HEK293 (cell line): ENCODE results near the gene NAGPA.

Experiments
- BCL11A ChIP-seq: fragments of 450-650 bp; formaldehyde crosslinking; IDR thresholded peaks from 2 replicates; pipeline ENCODE4 v1.5.1; 2016; ENCODE audit warnings: low read depth, missing biosample characterization, missing genetic modification characterization
- KLF8 ChIP-seq: fragments of 450-650 bp; formaldehyde crosslinking; IDR thresholded peaks from 2 replicates; pipeline ENCODE4 v1.5.1; 2016; ENCODE audit warnings: missing biosample characterization, missing genetic modification characterization
- KLF9 ChIP-seq: fragments of 450-650 bp; formaldehyde crosslinking; IDR thresholded peaks from 2 replicates; pipeline ENCODE4 v1.5.1; 2016; ENCODE audit warnings: missing biosample characterization, missing genetic modification characterization, low read depth
- MZF1 ChIP-seq: fragments of 450-650 bp; formaldehyde crosslinking; IDR thresholded peaks from 2 replicates; pipeline ENCODE4 v1.5.1; 2017; ENCODE audit warnings: missing biosample characterization, missing genetic modification characterization, borderline replicate concordance
- REPIN1 ChIP-seq: fragments of 450-650 bp; formaldehyde crosslinking; IDR thresholded peaks from 2 replicates; pipeline ENCODE4 v1.5.1; 2017; ENCODE audit warnings: missing biosample characterization, missing genetic modification characterization, low read depth
- YY1 ChIP-seq: fragments of 450-650 bp; formaldehyde crosslinking; IDR thresholded peaks from 2 replicates; pipeline ENCODE4 v1.5.1; 2018; ENCODE audit warnings: missing biosample characterization, missing genetic modification characterization
- ZNF112 ChIP-seq: fragments of 450-650 bp; formaldehyde crosslinking; IDR thresholded peaks from 2 replicates; pipeline ENCODE4 v1.5.0; 2017; ENCODE audit warnings: missing biosample characterization, missing genetic modification characterization
- ZNF132 ChIP-seq: fragments of 450-650 bp; formaldehyde crosslinking; IDR thresholded peaks from 2 replicates; pipeline ENCODE4 v1.5.1; 2017; ENCODE audit warnings: missing biosample characterization, missing genetic modification characterization, borderline replicate concordance
- ZNF140 ChIP-seq: fragments of 450-650 bp; formaldehyde crosslinking; IDR thresholded peaks from 2 replicates; pipeline ENCODE4 v1.5.1; 2016; ENCODE audit warnings: missing biosample characterization, missing genetic modification characterization
- ZNF157 ChIP-seq: fragments of 450-650 bp; formaldehyde crosslinking; IDR thresholded peaks from 2 replicates; pipeline ENCODE4 v1.5.1; 2016; ENCODE audit warnings: missing biosample characterization, missing genetic modification characterization
- ZNF174 ChIP-seq: fragments of 450-650 bp; formaldehyde crosslinking; IDR thresholded peaks from 2 replicates; pipeline ENCODE4 v1.5.0; 2017; ENCODE audit warnings: missing biosample characterization, mild to moderate bottlenecking, missing genetic modification characterization
- ZNF221 ChIP-seq: fragments of 450-650 bp; formaldehyde crosslinking; IDR thresholded peaks from 2 replicates; pipeline ENCODE4 v1.5.1; 2017; ENCODE audit warnings: missing biosample characterization, missing genetic modification characterization, borderline replicate concordance
- ZNF239 ChIP-seq: fragments of 450-650 bp; formaldehyde crosslinking; IDR thresholded peaks from 2 replicates; pipeline ENCODE4 v1.5.1; 2016; ENCODE audit warnings: missing biosample characterization, missing genetic modification characterization
- ZNF311 ChIP-seq: fragments of 450-650 bp; formaldehyde crosslinking; IDR thresholded peaks from 2 replicates; pipeline ENCODE4 v1.5.1; 2017; ENCODE audit warnings: missing biosample characterization, missing genetic modification characterization, borderline replicate concordance
- ZNF37A ChIP-seq: fragments of 450-650 bp; IDR thresholded peaks from 2 replicates; pipeline ENCODE4 v1.5.1; 2018; ENCODE audit warnings: missing biosample characterization, missing genetic modification characterization
- ZNF48 ChIP-seq: fragments of 450-650 bp; formaldehyde crosslinking; IDR thresholded peaks from 2 replicates; pipeline ENCODE4 v1.5.1; 2016; ENCODE audit warnings: missing biosample characterization, missing genetic modification characterization
- ZNF530 ChIP-seq: fragments of 450-650 bp; formaldehyde crosslinking; IDR thresholded peaks from 2 replicates; pipeline ENCODE4 v1.5.1; 2016; ENCODE audit warnings: low read depth, missing biosample characterization, missing genetic modification characterization
- ZNF561 ChIP-seq: fragments of 450-650 bp; IDR thresholded peaks from 2 replicates; pipeline ENCODE4 v1.5.1; 2018; ENCODE audit warnings: missing biosample characterization, missing genetic modification characterization, borderline replicate concordance
- ZNF629 ChIP-seq: fragments of 450-650 bp; formaldehyde crosslinking; IDR thresholded peaks from 2 replicates; pipeline ENCODE4 v1.5.1; 2017; ENCODE audit warnings: missing biosample characterization, missing genetic modification characterization
- ZNF76 ChIP-seq: fragments of 450-650 bp; formaldehyde crosslinking; IDR thresholded peaks from 2 replicates; pipeline ENCODE4; 2016; ENCODE audit warnings: low read depth, missing biosample characterization, missing genetic modification characterization, borderline replicate concordance
- ZNF785 ChIP-seq: fragments of 450-650 bp; formaldehyde crosslinking; IDR thresholded peaks from 2 replicates; pipeline ENCODE4 v1.5.1; 2016; ENCODE audit warnings: missing biosample characterization, missing genetic modification characterization
- TF ChIP-seq, protein P1 (sequence below): fragments of 450-650 bp; IDR thresholded peaks from 2 replicates; pipeline ENCODE4 v1.5.1; 2018; ENCODE audit warnings: missing biosample characterization, mild to moderate bottlenecking, missing genetic modification characterization
- TF ChIP-seq, protein P2 (sequence below): fragments of 450-650 bp; formaldehyde crosslinking; IDR thresholded peaks from 2 replicates; pipeline ENCODE4 v1.5.1; 2017; ENCODE audit warnings: missing biosample characterization, missing genetic modification characterization
- TF ChIP-seq, protein P3 (sequence below): fragments of 450-650 bp; formaldehyde crosslinking; IDR thresholded peaks from 2 replicates; pipeline ENCODE4 v1.5.1; 2016; ENCODE audit warnings: missing biosample characterization, missing genetic modification characterization, low read depth
- TF ChIP-seq, protein P4 (sequence below): fragments of 450-650 bp; formaldehyde crosslinking; IDR thresholded peaks from 2 replicates; pipeline ENCODE4 v1.5.1; 2016; ENCODE audit warnings: missing biosample characterization, missing genetic modification characterization, low read depth
- TF ChIP-seq, protein P5 (sequence below): fragments of 450-650 bp; formaldehyde crosslinking; IDR thresholded peaks from 2 replicates; pipeline ENCODE4 v1.5.1; 2017; ENCODE audit warnings: missing biosample characterization, missing genetic modification characterization
- TF ChIP-seq, protein P6 (sequence below): fragments of 450-650 bp; formaldehyde crosslinking; optimal IDR thresholded peaks from 2 replicates; pipeline ENCODE3; 2016; ENCODE audit warnings: missing biosample characterization, mild to moderate bottlenecking, missing genetic modification characterization
- TF ChIP-seq, protein P7 (sequence below): fragments of 450-650 bp; formaldehyde crosslinking; IDR thresholded peaks from 2 replicates; pipeline ENCODE4 v1.5.1; 2016; ENCODE audit warnings: missing biosample characterization, missing genetic modification characterization

Gene NAGPA

DNA sequence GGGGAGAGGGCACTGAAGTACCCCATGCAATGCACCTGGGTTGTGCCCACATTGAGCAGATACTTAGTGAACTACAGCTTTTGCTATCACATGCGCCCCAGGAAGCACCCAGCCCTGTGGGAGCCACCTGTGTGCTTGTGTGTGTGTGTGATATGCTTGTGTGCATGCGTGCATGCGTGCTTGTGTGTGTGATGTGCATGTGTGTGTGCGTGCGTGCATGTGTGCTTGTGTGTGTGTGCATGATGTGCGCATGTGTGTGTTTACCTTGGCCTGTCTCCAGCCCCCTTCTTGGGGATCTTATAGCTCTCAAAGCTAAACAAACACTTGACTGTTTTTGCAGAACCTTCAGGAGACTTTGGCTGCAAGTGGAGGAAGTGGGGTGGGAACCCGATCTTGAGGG, 31.2 kb upstream of the NAGPA start (continued):
- TF ChIP-seq, protein P1, sequence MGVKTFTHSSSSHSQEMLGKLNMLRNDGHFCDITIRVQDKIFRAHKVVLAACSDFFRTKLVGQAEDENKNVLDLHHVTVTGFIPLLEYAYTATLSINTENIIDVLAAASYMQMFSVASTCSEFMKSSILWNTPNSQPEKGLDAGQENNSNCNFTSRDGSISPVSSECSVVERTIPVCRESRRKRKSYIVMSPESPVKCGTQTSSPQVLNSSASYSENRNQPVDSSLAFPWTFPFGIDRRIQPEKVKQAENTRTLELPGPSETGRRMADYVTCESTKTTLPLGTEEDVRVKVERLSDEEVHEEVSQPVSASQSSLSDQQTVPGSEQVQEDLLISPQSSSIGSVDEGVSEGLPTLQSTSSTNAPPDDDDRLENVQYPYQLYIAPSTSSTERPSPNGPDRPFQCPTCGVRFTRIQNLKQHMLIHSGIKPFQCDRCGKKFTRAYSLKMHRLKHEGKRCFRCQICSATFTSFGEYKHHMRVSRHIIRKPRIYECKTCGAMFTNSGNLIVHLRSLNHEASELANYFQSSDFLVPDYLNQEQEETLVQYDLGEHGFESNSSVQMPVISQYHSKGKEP: peak; percentile 58; the same call in 1 of the 2 replicates
- TF ChIP-seq ZNF239 (tag by site-specific recombination) (no peak), ZNF76 (no peak), ZNF311 (tag by site-specific recombination) (no peak), ZNF140 (tag by site-specific recombination) (no peak), ZNF629 (tag by site-specific recombination) (no peak), BCL11A (tag by site-specific recombination) (no peak), ZNF157 (no peak), REPIN1 (tag by site-specific recombination) (no peak), ZNF561 (tag by site-specific recombination) (no peak), ZNF221 (no peak), ZNF48 (tag by site-specific recombination) (no peak), ZNF112 (tag by site-specific recombination) (no peak), ZNF530 (tag by site-specific recombination) (no peak), MZF1 (tag by site-specific recombination) (peak; percentile 46; the same call in 1 of the 2 replicates), YY1 (no peak), ZNF174 (tag by site-specific recombination) (no peak), ZNF785 (tag by site-specific recombination) (no peak), KLF9 (tag by site-specific recombination) (no peak), ZNF132 (no peak), ZNF37A (tag by site-specific recombination) (no peak), KLF8 (tag by site-specific recombination) (no peak)
- TF ChIP-seq, protein P2, sequence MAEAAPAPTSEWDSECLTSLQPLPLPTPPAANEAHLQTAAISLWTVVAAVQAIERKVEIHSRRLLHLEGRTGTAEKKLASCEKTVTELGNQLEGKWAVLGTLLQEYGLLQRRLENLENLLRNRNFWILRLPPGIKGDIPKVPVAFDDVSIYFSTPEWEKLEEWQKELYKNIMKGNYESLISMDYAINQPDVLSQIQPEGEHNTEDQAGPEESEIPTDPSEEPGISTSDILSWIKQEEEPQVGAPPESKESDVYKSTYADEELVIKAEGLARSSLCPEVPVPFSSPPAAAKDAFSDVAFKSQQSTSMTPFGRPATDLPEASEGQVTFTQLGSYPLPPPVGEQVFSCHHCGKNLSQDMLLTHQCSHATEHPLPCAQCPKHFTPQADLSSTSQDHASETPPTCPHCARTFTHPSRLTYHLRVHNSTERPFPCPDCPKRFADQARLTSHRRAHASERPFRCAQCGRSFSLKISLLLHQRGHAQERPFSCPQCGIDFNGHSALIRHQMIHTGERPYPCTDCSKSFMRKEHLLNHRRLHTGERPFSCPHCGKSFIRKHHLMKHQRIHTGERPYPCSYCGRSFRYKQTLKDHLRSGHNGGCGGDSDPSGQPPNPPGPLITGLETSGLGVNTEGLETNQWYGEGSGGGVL (tag by site-specific recombination): peak; percentile 91
- TF ChIP-seq, protein P3, sequence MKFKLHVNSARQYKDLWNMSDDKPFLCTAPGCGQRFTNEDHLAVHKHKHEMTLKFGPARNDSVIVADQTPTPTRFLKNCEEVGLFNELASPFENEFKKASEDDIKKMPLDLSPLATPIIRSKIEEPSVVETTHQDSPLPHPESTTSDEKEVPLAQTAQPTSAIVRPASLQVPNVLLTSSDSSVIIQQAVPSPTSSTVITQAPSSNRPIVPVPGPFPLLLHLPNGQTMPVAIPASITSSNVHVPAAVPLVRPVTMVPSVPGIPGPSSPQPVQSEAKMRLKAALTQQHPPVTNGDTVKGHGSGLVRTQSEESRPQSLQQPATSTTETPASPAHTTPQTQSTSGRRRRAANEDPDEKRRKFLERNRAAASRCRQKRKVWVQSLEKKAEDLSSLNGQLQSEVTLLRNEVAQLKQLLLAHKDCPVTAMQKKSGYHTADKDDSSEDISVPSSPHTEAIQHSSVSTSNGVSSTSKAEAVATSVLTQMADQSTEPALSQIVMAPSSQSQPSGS (tag by site-specific recombination): no peak
- TF ChIP-seq, protein P4, sequence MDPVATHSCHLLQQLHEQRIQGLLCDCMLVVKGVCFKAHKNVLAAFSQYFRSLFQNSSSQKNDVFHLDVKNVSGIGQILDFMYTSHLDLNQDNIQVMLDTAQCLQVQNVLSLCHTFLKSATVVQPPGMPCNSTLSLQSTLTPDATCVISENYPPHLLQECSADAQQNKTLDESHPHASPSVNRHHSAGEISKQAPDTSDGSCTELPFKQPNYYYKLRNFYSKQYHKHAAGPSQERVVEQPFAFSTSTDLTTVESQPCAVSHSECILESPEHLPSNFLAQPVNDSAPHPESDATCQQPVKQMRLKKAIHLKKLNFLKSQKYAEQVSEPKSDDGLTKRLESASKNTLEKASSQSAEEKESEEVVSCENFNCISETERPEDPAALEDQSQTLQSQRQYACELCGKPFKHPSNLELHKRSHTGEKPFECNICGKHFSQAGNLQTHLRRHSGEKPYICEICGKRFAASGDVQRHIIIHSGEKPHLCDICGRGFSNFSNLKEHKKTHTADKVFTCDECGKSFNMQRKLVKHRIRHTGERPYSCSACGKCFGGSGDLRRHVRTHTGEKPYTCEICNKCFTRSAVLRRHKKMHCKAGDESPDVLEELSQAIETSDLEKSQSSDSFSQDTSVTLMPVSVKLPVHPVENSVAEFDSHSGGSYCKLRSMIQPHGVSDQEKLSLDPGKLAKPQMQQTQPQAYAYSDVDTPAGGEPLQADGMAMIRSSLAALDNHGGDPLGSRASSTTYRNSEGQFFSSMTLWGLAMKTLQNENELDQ: no peak
- TF ChIP-seq, protein P5, sequence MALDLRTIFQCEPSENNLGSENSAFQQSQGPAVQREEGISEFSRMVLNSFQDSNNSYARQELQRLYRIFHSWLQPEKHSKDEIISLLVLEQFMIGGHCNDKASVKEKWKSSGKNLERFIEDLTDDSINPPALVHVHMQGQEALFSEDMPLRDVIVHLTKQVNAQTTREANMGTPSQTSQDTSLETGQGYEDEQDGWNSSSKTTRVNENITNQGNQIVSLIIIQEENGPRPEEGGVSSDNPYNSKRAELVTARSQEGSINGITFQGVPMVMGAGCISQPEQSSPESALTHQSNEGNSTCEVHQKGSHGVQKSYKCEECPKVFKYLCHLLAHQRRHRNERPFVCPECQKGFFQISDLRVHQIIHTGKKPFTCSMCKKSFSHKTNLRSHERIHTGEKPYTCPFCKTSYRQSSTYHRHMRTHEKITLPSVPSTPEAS: peak; percentile 97
- TF ChIP-seq, protein P6, sequence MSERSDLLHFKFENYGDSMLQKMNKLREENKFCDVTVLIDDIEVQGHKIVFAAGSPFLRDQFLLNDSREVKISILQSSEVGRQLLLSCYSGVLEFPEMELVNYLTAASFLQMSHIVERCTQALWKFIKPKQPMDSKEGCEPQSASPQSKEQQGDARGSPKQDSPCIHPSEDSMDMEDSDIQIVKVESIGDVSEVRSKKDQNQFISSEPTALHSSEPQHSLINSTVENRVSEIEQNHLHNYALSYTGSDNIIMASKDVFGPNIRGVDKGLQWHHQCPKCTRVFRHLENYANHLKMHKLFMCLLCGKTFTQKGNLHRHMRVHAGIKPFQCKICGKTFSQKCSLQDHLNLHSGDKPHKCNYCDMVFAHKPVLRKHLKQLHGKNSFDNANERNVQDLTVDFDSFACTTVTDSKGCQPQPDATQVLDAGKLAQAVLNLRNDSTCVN (tag by site-specific recombination): peak; percentile 28
- TF ChIP-seq, protein P7, sequence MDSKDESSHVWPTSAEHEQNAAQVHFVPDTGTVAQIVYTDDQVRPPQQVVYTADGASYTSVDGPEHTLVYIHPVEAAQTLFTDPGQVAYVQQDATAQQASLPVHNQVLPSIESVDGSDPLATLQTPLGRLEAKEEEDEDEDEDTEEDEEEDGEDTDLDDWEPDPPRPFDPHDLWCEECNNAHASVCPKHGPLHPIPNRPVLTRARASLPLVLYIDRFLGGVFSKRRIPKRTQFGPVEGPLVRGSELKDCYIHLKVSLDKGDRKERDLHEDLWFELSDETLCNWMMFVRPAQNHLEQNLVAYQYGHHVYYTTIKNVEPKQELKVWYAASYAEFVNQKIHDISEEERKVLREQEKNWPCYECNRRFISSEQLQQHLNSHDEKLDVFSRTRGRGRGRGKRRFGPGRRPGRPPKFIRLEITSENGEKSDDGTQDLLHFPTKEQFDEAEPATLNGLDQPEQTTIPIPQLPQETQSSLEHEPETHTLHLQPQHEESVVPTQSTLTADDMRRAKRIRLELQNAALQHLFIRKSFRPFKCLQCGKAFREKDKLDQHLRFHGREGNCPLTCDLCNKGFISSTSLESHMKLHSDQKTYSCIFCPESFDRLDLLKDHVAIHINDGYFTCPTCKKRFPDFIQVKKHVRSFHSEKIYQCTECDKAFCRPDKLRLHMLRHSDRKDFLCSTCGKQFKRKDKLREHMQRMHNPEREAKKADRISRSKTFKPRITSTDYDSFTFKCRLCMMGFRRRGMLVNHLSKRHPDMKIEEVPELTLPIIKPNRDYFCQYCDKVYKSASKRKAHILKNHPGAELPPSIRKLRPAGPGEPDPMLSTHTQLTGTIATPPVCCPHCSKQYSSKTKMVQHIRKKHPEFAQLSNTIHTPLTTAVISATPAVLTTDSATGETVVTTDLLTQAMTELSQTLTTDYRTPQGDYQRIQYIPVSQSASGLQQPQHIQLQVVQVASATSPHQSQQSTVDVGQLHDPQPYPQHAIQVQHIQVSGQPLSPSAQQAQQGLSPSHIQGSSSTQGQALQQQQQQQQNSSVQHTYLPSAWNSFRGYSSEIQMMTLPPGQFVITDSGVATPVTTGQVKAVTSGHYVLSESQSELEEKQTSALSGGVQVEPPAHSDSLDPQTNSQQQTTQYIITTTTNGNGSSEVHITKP: peak; percentile 27; the same call in 1 of the 2 replicates
